GM13977 (cell line): ENCODE results near the gene ZNF638.
"Not testable (repeated sequence)": the region's sequence is repeated elsewhere in the genome, so short reads cannot be mapped to it uniquely, and the experiment has no call there.

Source experiments
- DNase-seq: peaks from one replicate; pipeline ENCODE4 v3.0.0; 2012; ENCODE audit warnings: low spot score
- CTCF ChIP-seq: IDR thresholded peaks from 2 replicates; pipeline ENCODE4 v1.5.1; 2012; ENCODE audit warnings: mild to moderate bottlenecking, control low read depth; ENCODE audit not compliant: insufficient read depth; ENCODE audit errors: extremely low read depth, missing control alignments
- in situ Hi-C: fragments of 300-500 bp; cut with MboI; formaldehyde crosslinking; loops from one replicate; pipeline ENCODE4 v1.12.0; 2022; ENCODE audit warnings: low sequenced_read_pairs, low pct_unique_long_range_greater_than_20kb, mixed read lengths, inconsistent platforms; ENCODE audit not compliant: unreplicated experiment

The ZNF638 gene

GRCh38 chr2:71317060-71317459 is 14.5 kb upstream of the ZNF638 start:
- in situ Hi-C loops = no loop called here
- TF ChIP-seq CTCF = no peak
- no peak for DNase-seq

- in situ Hi-C loops, DNase-seq: not testable (repeated sequence)
Observed at GRCh38 chr2:71317900-71318299, 13.7 kb upstream of the ZNF638 start.

- in situ Hi-C loops = no loop called here
- TF ChIP-seq CTCF = no peak
- no peak for DNase-seq
Observed at GRCh38 chr2:71323386-71323785, 8.2 kb upstream of the ZNF638 start.

GRCh38 chr2:71326968-71327367 is 4.6 kb upstream of the ZNF638 start:
- in situ Hi-C loops = no loop called here
- no peak for DNase-seq
- TF ChIP-seq CTCF = no peak

GRCh38 chr2:71327916-71328315 is 3.7 kb upstream of the ZNF638 start:
- TF ChIP-seq CTCF = no peak
- in situ Hi-C loops = no loop called here

GRCh38 chr2:71330155-71330554 is 1.4 kb upstream of the ZNF638 start:
- no peak for TF ChIP-seq CTCF
- in situ Hi-C loops = no loop called here
- no peak for DNase-seq

More at GRCh38 chr2:71327916-71328315, 3.7 kb upstream of the ZNF638 start:
- no peak for DNase-seq

- no peak for DNase-seq
- TF ChIP-seq CTCF = no peak
- in situ Hi-C loops = no loop called here
Observed at GRCh38 chr2:71330585-71331330, 824 bp upstream of the ZNF638 start.

- DNase-seq, in situ Hi-C loops: not testable (repeated sequence)
Observed at GRCh38 chr2:71331331-71331580, 326 bp upstream of the ZNF638 start.
